ENCODE results near the gene COG7.
"Not testable (repeated sequence)": the region's sequence is repeated elsewhere in the genome, so short reads cannot be mapped to it uniquely, and the experiment has no call there.

The COG7 gene

DNA sequence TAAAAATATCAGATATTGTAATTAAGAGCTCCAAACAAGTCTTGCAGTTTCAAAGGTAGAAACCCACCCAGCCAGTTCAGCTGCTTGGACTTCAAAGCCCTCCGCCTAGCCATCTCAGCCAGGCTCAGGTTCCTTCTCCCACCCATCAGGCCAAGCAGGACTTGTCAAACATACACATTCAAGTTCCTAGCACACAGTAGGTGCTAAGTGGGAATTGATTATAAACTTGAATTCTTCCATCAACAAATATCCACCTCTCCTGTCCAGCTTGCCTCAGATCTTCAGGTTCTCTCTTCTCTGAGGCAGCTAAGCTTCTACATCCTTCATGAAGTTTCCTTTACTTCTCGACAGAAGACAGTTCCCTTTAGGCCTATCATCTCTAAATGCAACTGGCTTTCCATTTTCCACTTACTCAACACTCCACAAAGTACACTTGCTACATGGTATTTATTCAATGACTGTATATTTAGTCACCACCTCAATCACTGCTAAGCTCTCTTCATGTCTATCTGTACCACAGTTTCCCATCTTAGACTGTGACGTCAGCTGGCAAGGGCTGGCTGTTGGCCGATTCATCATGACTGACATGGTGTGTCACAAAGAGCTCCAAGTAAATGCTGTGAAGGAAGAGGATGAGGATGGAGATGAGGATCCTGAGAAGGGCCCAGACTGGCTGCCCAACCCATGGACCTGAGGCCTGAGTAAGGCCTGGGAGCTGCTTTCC is 13.3 kb upstream of the COG7 start:
- DNase-seq: no peak

GRCh38 chr16:23465179-23465578 is 12.2 kb upstream of the COG7 start:
- DNase-seq: no peak

GRCh38 chr16:23464196-23464595 is 11.2 kb upstream of the COG7 start:
- DNase-seq: no peak

- DNase-seq: not testable (repeated sequence)
These were observed 10.0 kb upstream of the COG7 start for GRCh38 chr16:23462994-23463393.

DNA sequence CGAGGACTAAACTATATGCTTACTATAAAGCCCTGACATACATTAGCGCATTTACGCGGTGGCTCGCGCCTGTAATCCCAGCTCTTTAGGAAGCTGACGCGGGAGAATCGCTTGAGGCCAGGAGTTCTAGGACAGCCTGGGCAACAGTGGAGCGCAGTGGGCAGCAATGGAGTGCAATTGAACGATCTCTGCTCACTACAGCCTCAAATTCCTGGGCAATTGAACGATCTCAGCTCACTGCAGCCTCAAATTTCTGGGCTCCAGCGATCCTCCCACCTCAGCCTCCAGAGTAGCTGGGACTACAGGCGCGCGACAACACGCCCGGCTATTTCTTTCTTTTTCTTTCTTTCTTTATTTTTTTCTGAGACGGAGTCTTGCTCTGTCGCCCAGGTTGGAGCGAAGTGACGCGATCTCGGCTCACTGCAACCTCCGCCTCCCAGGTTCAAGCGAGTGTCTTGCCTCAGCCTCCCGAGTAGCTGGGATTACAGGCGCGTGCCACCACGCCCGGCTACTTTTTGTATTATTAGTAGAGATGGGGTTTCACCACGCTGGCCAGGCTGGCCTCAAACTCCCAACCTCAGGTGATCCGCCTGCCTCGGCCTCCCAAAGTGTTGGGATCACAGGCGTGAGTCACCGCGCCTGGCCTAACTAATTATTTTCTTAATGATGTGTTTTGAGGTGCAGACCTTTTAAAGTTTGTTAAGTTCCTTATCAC is 506 bp upstream of the COG7 start:
- no peak for DNase-seq

- no peak for DNase-seq
These were observed 793 bp downstream of the COG7 start for GRCh38 chr16:23452221-23452571.

GRCh38 chr16:23448392-23448791 is 4.6 kb downstream of the COG7 start:
- DNase-seq: no peak

DNA sequence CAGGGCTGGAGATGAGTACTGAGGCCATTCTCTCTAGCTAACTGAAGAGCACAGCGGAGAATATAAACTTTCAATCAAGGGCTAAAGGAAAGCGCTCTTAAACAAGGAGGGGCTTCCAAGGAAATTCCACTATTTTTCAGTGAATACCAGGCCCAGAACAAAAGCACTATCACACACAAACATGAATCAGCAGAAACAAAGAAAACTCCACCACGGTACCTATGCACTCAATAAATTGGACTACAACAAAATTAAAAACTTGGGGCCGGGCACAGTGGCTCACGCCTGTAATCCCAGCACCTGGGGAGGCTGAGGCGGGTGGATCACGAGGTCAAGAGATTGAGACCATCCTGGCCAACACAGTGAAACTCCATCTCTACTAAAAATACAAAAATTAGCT is 15.4 kb downstream of the COG7 start:
- not testable (repeated sequence) for DNase-seq

GRCh38 chr16:23436951-23437350 is 16.0 kb downstream of the COG7 start:
- DNase-seq: no peak

DNA sequence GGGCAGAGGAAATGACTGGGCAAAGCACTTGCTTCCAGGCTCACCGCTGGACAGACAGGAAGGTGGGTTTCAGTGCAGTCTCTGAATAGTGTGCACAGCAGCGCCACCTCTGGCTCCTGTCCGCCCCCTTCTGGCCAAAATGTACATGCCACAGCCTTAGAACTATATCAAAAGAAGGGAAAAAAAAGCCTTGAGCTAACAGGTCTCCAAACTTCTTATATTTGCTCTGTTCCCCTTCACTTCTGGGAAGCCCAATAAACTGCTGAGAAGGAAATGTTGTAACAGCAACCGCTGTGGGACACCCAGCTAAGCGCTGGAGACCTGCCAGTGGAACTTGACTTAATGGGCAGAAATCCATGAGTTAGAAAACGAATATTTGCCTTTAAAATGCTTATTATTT is 17.5 kb downstream of the COG7 start:
- peak; percentile 51 for DNase-seq

GRCh38 chr16:23434380-23434779 is 18.6 kb downstream of the COG7 start:
- DNase-seq: peak; percentile 79

GRCh38 chr16:23433261-23433920 is 19.6 kb downstream of the COG7 start:
- DNase-seq: no peak

DNA sequence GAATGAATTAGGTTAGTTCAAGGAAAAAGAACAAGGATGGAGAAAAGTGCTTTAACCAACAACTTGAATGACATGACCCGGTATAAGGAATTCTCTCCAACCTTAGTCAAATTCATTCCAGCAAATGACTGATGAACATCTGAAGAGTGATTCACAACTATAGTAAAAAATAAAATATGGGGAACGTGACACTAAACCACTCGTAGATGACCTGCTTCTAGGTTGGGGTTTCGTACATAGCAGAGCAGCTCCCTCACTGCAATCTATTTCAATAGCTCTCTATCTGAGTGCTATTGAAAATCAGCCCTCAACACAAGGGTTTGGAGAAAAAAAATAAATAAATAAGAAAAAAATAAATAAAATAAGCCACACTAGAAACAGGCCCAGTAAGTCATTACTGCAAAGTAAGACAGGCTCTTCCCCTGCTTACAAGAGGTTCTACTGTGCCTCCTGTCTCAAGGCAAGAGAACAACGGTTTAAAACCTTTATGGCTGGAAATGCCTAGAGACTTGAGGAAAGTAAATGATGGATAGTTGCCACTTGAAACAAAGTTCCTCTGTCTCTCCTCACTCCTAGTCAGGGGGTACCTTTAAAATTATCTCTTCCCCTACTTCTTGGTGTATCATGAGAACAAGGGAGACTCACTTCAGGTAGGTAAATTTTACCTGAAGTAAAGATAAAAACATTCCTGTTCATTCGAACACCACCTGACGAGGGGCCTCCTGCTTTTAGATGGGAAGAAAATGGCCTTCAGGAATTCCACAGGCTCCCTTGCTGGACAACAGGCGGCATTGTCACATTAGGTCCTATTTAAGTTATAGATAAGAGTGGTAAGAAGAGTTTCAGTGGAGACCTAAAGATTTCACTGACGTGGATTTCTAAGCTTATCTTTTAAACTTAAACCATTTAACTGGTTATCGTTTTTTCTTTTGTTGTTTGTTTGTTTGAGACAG is 20.5 kb downstream of the COG7 start:
- DNase-seq: no peak

- DNase-seq: no peak
These were observed 24.6 kb downstream of the COG7 start for GRCh38 chr16:23428351-23428750.

DNA sequence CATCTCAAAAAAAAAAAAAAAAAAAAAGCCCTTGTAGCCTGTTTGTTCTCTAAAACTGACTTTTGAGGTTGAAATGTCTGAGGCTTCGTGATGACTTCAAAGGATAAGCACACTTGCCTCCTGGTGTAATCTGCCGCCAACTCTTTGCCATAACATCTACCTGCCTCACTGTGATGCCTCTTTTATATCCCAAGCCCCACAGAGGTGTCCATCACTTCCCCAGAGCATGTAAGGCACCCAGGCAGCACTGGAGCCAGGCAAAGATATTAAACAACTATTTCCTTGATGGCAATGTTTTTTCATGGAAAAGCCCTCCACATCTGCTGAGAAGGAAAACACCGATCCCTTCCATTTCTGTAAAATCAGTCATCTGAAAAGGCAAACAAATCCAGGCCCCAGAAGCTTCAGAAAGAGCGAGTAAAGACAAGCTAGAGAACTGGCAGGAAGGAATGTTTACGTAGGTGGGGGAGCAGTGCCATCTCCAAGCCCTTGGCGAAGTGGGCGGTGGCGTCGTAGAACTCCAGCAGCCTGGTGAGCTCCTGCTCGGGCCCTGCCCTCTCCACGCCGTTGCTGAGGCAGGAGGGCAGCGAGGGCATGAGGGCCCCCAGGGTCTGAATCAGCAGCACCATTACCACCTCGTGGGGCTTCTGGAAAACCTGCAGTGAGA is 28.6 kb downstream of the COG7 start:
- DNase-seq: no peak

- no peak for DNase-seq
These were observed 29.4 kb downstream of the COG7 start for GRCh38 chr16:23423496-23424049.

DNA sequence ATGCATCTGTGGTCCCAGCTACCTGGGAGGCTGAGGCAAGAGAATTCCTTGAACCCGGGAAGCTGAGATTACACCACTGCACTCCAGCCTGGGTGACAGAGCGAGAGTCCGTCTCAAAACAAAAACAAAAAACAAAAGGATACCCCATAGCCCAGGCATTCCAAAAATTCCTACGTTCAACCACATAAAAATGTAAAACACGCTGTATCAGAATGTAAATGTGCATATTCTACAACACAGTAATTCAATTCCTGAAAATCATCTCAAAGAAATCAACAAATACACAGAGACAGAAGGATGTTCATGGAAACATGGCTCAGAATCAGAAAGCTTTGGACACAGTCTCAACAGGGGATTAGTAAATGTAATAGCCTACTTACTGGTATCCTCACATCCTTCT is 33.0 kb downstream of the COG7 start:
- no peak for DNase-seq

GRCh38 chr16:23416816-23417215 is 36.2 kb downstream of the COG7 start:
- DNase-seq: no peak

- no peak for DNase-seq
These were observed 38.3 kb downstream of the COG7 start for GRCh38 chr16:23414731-23415130.

DNA sequence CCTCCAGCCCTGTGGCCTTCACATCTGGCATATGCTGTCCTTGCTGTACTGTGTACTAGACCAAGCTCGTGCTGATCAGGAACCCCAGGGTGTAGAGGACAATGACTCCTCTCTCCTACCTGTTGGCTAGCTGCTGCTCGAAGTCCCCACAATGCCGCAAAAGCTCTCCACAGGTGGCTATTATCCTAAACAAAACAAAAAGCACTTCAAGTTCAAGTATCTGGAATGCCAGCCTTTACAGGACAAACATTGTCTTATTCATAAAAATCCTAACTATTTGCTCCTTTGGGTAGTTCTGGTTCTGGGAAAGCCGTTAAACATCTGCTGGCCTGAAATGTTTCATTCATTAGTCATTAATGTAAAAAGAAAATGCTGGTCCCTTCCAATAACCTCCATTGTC is 42.8 kb downstream of the COG7 start:
- DNase-seq: no peak

GRCh38 chr16:23409522-23409921 is 43.5 kb downstream of the COG7 start:
- DNase-seq: no peak

DNA sequence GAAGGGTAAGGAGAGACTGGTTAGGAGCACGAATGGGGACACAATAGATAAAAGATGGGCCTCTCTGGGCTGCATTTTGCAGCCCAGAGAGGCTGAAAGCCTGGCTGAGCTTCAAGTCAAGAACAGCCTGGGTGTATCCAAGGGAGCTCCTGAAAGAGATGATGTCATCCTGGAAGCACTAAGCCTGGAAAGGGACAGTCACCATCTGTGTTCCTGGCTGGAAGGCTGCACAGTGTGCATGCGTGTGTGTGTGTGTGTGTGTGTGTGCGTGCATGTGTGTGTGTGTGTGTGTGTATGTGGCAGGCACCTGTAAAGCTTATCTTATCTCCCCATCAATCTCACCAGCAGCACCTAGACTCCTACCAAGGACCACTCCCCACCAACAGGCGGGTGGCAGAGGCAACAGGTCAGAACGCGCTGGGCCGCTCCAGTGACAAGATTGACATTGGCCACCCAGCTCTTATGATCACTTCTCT is 44.1 kb downstream of the COG7 start:
- DNase-seq: peak; percentile 19
